PC-3 (cell line): Measurements from ENCODE around the gene ZNF324. TPM values are rescaled to one million over a fixed set of nuclear protein-coding genes. Genes with fewer than 3 reads are reported as not detected.
A peak's percentile ranks its signal among the peaks of the same experiment; 100 is the strongest.

ENCODE experiments used
- ATAC-seq: fragments of 200-7000 bp; cut with Tn5 transposase; 2 replicates; pipeline ENCODE4 v1.9.1; 2020; ENCODE audit warnings: mild to moderate bottlenecking, moderate library complexity
- Bru-seq: library from RNA; stranded (reverse); fragments of 400-500 nt; gene quantifications from one replicate; lab custom pipeline; 2021; lab: Mats Ljungman, UMichigan
- BruChase-seq, 2 experiments: library from RNA; stranded (reverse); fragments of 400-500 nt; gene quantifications; one replicate each; lab custom pipeline; 2021; lab: Mats Ljungman, UMichigan
- BruUV-seq: library from RNA; stranded (reverse); fragments of 400-500 nt; replicated peaks from 2 replicates; lab custom pipeline; 2021; lab: Mats Ljungman, UMichigan
- CTCF ChIA-PET: fragments of 300-600 bp; sonication (Branson Sonifier 250); formaldehyde crosslinking; loops from one replicate; lab custom pipeline; 2022; ENCODE audit warnings: antibody characterized with exemption; lab: Charles Lee
- POLR2A ChIA-PET: fragments of 300-600 bp; sonication (Branson Sonifier 250); formaldehyde crosslinking; loops from one replicate; lab custom pipeline; 2022; ENCODE audit warnings: antibody characterized with exemption; ENCODE audit not compliant: unreplicated experiment; lab: Charles Lee
- DNase-seq: peaks from one replicate; pipeline ENCODE4 v3.0.0-alpha.2; 2015
- H2AFZ ChIP-seq: fragments of 300-600 bp; sonication (generic); 2 replicates; pipeline ENCODE4 v1.6.0; 2016; ENCODE audit warnings: antibody characterized with exemption, low read length
- H3F3A ChIP-seq: fragments of 300-600 bp; sonication (generic); one replicate; pipeline ENCODE4 v1.6.0; 2017; ENCODE audit warnings: antibody characterized with exemption, low read length, control low read depth, mild to moderate bottlenecking; ENCODE audit not compliant: unreplicated experiment
- H3K27ac ChIP-seq: fragments of 300-600 bp; sonication (generic); 2 replicates; pipeline ENCODE4 v1.5.1; 2016; ENCODE audit warnings: mild to moderate bottlenecking, low read length
- H3K27me3 ChIP-seq: fragments of 300-600 bp; sonication (generic); 2 replicates; pipeline ENCODE4 v1.6.1; 2016; ENCODE audit warnings: low read length, mixed read lengths
- H3K36me3 ChIP-seq: fragments of 300-600 bp; sonication (generic); 2 replicates; pipeline ENCODE4 v1.6.1; 2016; ENCODE audit warnings: low read depth, mixed run types, low read length, mixed read lengths
- H3K4me1 ChIP-seq: fragments of 300-600 bp; sonication (generic); 2 replicates; pipeline ENCODE4 v1.5.1; 2016; ENCODE audit warnings: low read length; ENCODE audit not compliant: insufficient read depth
- H3K4me2 ChIP-seq: fragments of 300-600 bp; sonication (generic); 2 replicates; pipeline ENCODE4 v1.6.0; 2016; ENCODE audit warnings: low read length
- H3K4me3 ChIP-seq: fragments of 300-600 bp; sonication (generic); 2 replicates; pipeline ENCODE4 v1.5.1; 2016; ENCODE audit warnings: mild to moderate bottlenecking, low read length, mixed read lengths
- H3K79me2 ChIP-seq: fragments of 300-600 bp; sonication (generic); 2 replicates; pipeline ENCODE4 v1.6.1; 2017; ENCODE audit warnings: low read length, mixed read lengths
- H3K9ac ChIP-seq: fragments of 300-600 bp; sonication (generic); 2 replicates; pipeline ENCODE4 v1.6.0; 2016; ENCODE audit warnings: mild to moderate bottlenecking, low read length
- H3K9me2 ChIP-seq: fragments of 300-600 bp; sonication (generic); replicated peaks from 2 replicates; pipeline ENCODE4 v1.6.1; 2016; ENCODE audit warnings: mixed run types, low read length, mixed read lengths
- H3K9me3 ChIP-seq: fragments of 300-600 bp; sonication (generic); 2 replicates; pipeline ENCODE4 v1.6.1; 2016; ENCODE audit warnings: low read length, mixed read lengths
- H4K20me1 ChIP-seq: fragments of 300-600 bp; sonication (generic); 2 replicates; pipeline ENCODE4 v1.6.1; 2016; ENCODE audit warnings: low read length, mixed read lengths
- EZH2 ChIP-seq: fragments of 300-600 bp; sonication (generic); IDR thresholded peaks from one replicate; pipeline ENCODE4 v1.6.1; 2017; ENCODE audit warnings: antibody characterized with exemption, mild to moderate bottlenecking, low read length; ENCODE audit not compliant: unreplicated experiment
- EZH2phosphoT487 ChIP-seq: fragments of 300-600 bp; sonication (generic); IDR thresholded peaks from 2 replicates; pipeline ENCODE4 v1.6.1; 2018; ENCODE audit warnings: mild to moderate bottlenecking, antibody characterized with exemption, low read length, borderline replicate concordance
- intact Hi-C: fragments of 100-400 bp; cut with micrococcal nuclease; formaldehyde crosslinking; loops from 2 replicates; pipeline ENCODE4 v1.9.0; 2023
- long read RNA-seq: library from polyadenylated mRNA; unstranded; transcript quantifications from one replicate; pipeline ENCODE4 v2.0.0, GENCODE V29; 2021; ENCODE audit not compliant: unreplicated experiment
- total RNA-seq: library from RNA; depleted of rRNA; stranded (reverse); fragments of >200 nt; gene quantifications from 2 replicates; pipeline ENCODE4 v1.2.3, GENCODE V29; 2014; rRNA removed
- TF ChIP-seq, protein P1 (sequence below): fragments of 300-600 bp; sonication (generic); conservative IDR thresholded peaks from 2 replicates; pipeline ENCODE4 v1.5.1; 2017; ENCODE audit warnings: antibody characterized with exemption, low read depth, mild to moderate bottlenecking, low read length

ZNF324 gene
- 14.8 and 15.9 TPM in 2 replicates for total RNA-seq
- percentile 69 among the genes with signal in this experiment for Bru-seq, nascent RNA
- BruChase-seq, experiment 1, labeled RNA remaining after a 6-hour chase: percentile 86 among the genes with signal in this experiment
- percentile 85 among the genes with signal in this experiment for BruChase-seq, experiment 2, labeled RNA remaining after a 2-hour chase
- long read RNA-seq, transcript ZNF324-201 (4 exons, 3,000 nt): major isoform, 54 of 158 reads
- long read RNA-seq, partial matches to known transcripts: 103 of 158 reads
- long read RNA-seq, other reads (novel, unspliced or antisense): 1 of 158 reads

DNA sequence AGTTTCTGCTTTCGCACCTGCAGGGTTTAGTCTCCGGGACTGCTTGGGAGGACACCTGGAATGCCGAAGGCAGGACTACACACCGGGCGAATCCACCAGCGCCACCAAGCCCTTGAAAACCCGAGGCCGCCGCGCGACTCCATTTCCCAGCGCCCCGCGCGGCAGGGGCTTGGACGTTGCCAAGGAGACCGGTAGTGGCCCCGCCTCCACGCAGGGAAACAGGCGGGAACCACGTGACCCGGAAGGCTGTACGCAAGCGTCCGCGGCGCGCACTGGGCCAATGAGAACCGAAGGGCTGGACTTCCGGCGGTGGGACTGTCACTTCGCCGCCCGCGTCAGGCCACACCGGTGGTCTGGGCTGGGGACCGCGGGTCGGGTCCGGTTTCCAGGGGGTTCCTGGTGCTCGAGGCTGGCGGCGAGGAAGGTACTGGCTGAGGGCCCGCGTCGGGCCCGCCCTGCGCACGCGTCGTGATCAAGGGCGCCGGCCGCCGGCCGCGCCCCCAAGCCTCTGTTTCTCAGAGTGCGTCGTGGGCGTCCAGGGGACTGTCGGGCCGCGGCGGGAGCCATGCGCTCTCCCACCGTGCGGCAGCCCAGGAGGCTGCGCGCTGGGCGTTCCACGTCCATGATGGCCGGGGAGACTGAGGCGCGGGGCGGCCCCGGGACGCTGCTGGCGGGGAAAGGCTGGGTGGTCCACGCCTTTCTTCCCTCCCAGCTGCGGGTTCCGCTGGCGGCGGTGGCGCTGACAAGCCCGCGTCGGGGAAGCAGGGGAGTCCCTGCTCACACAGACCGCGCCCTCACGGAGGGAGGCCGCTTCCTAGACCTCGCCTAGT, at the start of gene ZNF324:
ZNF324 (plus strand) TSS at position 321 of the 830 bp plus-strand sequence. CDS start 2,106 bp downstream, outside the sequence.
- DNase-seq: peak; percentile 99
- no peaks in the 10 kb centered on the region for H3F3A ChIP-seq
- H2AFZ ChIP-seq: peak within 1 kb of the TSS; percentile 97
- ChIA-PET POLR2A (no interaction called here), CTCF (interaction anchor here (0.6 kb wide), 1 partner anchor 622 kb away, joined by 4 read pairs; no protein-coding TSS in a partner anchor)
- H3K27ac ChIP-seq: peak within 1 kb of the TSS; percentile 9; the same call in 1 of the 2 replicates
- H3K9me2 ChIP-seq: no peaks in the 10 kb centered on the region
- ATAC-seq: peak; percentile 94
- no peaks in the 10 kb centered on the region for H3K9me3 ChIP-seq
- no TSS peak for BruUV-seq
- TF ChIP-seq EZH2 (no peak), EZH2phosphoT487 (no peak)
- TF ChIP-seq, protein P1, sequence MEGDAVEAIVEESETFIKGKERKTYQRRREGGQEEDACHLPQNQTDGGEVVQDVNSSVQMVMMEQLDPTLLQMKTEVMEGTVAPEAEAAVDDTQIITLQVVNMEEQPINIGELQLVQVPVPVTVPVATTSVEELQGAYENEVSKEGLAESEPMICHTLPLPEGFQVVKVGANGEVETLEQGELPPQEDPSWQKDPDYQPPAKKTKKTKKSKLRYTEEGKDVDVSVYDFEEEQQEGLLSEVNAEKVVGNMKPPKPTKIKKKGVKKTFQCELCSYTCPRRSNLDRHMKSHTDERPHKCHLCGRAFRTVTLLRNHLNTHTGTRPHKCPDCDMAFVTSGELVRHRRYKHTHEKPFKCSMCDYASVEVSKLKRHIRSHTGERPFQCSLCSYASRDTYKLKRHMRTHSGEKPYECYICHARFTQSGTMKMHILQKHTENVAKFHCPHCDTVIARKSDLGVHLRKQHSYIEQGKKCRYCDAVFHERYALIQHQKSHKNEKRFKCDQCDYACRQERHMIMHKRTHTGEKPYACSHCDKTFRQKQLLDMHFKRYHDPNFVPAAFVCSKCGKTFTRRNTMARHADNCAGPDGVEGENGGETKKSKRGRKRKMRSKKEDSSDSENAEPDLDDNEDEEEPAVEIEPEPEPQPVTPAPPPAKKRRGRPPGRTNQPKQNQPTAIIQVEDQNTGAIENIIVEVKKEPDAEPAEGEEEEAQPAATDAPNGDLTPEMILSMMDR: peak; percentile 36
- peaks cover 9% of the 10 kb centered on the region; the same call in 1 of the 2 replicates for H3K4me1 ChIP-seq
- peak within 1 kb of the TSS; percentile 87 for H3K9ac ChIP-seq
- H3K36me3 ChIP-seq: 0 out of 2 replicates have a peak, but pooled peaks cover 6% of the 10 kb centered on the region
- H3K79me2 ChIP-seq: peaks cover 26% of the 10 kb centered on the region
- intact Hi-C loops: loop anchor here (1.0 kb wide), 2 partner anchors 59 to 162 kb away; partner anchors contain the start of genes ERVK3-1 and ZNF584
- no peaks in the 10 kb centered on the region for H4K20me1 ChIP-seq
- H3K27me3 ChIP-seq: no peaks in the 10 kb centered on the region
- peak within 1 kb of the TSS; percentile 93 for H3K4me2 ChIP-seq
- peak within 1 kb of the TSS; percentile 80 for H3K4me3 ChIP-seq

DNA sequence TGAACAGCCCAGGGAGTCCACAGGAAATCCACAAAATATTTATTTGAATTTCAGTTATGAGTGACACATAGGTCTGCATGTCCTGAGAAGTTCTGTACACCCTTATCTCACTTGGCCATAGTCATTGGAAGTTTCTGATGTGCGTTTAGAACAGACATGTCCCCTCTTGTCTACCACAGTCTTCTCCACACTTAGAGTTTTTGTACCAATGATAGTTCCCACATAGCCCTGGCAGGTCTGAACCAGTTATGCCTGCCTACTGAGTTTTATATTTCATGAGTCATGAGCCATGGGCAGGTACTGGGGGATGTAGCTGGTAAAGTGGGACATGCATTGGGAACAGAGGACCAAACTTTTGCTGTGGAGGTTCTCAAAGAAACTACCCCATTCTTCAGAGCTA, 38.3 kb upstream of the ZNF324 start:
- Histone ChIP-seq H3F3A (no peaks in the 10 kb centered on the region), H3K27ac (no peak overlapping the region), H3K4me3 (no peak overlapping the region), H3K79me2 (no peaks in the 10 kb centered on the region), H3K9me3 (peaks cover 9% of the 10 kb centered on the region), H3K4me2 (no peak overlapping the region), H3K27me3 (no peaks in the 10 kb centered on the region), H3K9ac (no peak overlapping the region), H3K9me2 (no peaks in the 10 kb centered on the region), H4K20me1 (no peaks in the 10 kb centered on the region), H2AFZ (no peak overlapping the region), H3K4me1 (no peaks in the 10 kb centered on the region), H3K36me3 (peaks cover 18% of the 10 kb centered on the region)
- TF ChIP-seq EZH2 (no peak), EZH2phosphoT487 (no peak)
- TF ChIP-seq, protein P1: no peak
- ChIA-PET POLR2A (no interaction called here), CTCF (no interaction called here)
- intact Hi-C loops: no loop called here
- BruUV-seq: no TSS peak
- ATAC-seq (no peak), DNase-seq (no peak)
